K562 (cell line): ENCODE results near the gene DNAJB12. TPM values are rescaled to one million over a fixed set of nuclear protein-coding genes. Genes with fewer than 3 reads are reported as not detected.

Source experiments
- BRF1 ChIP-seq: IDR thresholded peaks from 3 replicates; pipeline ENCODE4 v1.6.1; 2011; ENCODE audit warnings: borderline replicate concordance, mild to moderate bottlenecking; ENCODE audit not compliant: insufficient read length; ENCODE audit errors: extremely low read depth
- CBX2 ChIP-seq: fragments of 200-600 bp; sonication (generic); IDR thresholded peaks from one replicate; pipeline ENCODE4 v1.6.1; 2012; ENCODE audit warnings: mild to moderate bottlenecking, low read length, inconsistent platforms; ENCODE audit not compliant: insufficient read depth, poor library complexity, severe bottlenecking
- COPS2 ChIP-seq: fragments of 450-650 bp; conservative IDR thresholded peaks from 2 replicates; pipeline ENCODE4 v1.6.1; 2016; ENCODE audit warnings: mild to moderate bottlenecking, moderate library complexity
- DDX20 ChIP-seq: fragments of 450-650 bp; IDR thresholded peaks from 2 replicates; pipeline ENCODE4 v1.6.1; 2016; ENCODE audit warnings: missing genetic modification characterization, low read depth, mild to moderate bottlenecking, missing compliant biosample characterization, moderate library complexity
- ELF1 ChIP-seq: fragments of 200-800 bp; sonication (Bioruptor generic); IDR thresholded peaks from 2 replicates; pipeline ENCODE4 v1.6.1; 2016; ENCODE audit warnings: missing genetic modification characterization, missing compliant biosample characterization
- ETV6 ChIP-seq, 3 experiments: fragments of 150-350 bp in 1 of 3; sonication (generic) in 1 of 3; formaldehyde crosslinking in 1 of 3; IDR thresholded peaks; 2 replicates each; pipeline versions ENCODE4 v1.6.1 to v1.8.0; 2014 to 2022; ENCODE audit warnings: borderline replicate concordance in 2 of 3, low read depth in 2 of 3, antibody characterized with exemption in 1 of 3, low read length in 1 of 3, mild to moderate bottlenecking in 1 of 3, missing genetic modification reagents in 1 of 3
- GTF2A2 ChIP-seq: IDR thresholded peaks from 2 replicates; pipeline ENCODE4 v1.6.1; 2016; ENCODE audit warnings: mild to moderate bottlenecking, missing genetic modification characterization, missing compliant biosample characterization
- HIVEP1 ChIP-seq: fragments of 250-450 bp; sonication (Bioruptor Pico); IDR thresholded peaks from 2 replicates; pipeline ENCODE4 v1.4.0; 2020; ENCODE audit warnings: mild to moderate bottlenecking
- HNRNPLL ChIP-seq: fragments of 200-400 bp; formaldehyde crosslinking; IDR thresholded peaks from 2 replicates; pipeline ENCODE4 v1.6.1; 2017; ENCODE audit warnings: low read length, low read depth, mild to moderate bottlenecking; ENCODE audit not compliant: poor library complexity, severe bottlenecking
- KDM5B ChIP-seq: fragments of 200-600 bp; sonication (generic); IDR thresholded peaks from 2 replicates; pipeline ENCODE4 v1.6.1; 2012; ENCODE audit warnings: low read depth, mild to moderate bottlenecking, moderate library complexity, low read length, control low read depth, inconsistent platforms; ENCODE audit not compliant: insufficient replicate concordance
- LCOR ChIP-seq: sonication (generic); formaldehyde crosslinking; IDR thresholded peaks from 2 replicates; pipeline ENCODE4 v1.8.0; 2022; ENCODE audit warnings: mild to moderate bottlenecking, missing genetic modification reagents
- MTF1 ChIP-seq: fragments of 250-450 bp; sonication (Bioruptor Pico); IDR thresholded peaks from 2 replicates; pipeline ENCODE4 v1.9.0; 2021; ENCODE audit warnings: moderate library complexity, mild to moderate bottlenecking, inconsistent platforms, borderline replicate concordance
- NBN ChIP-seq: fragments of 450-650 bp; IDR thresholded peaks from 2 replicates; pipeline ENCODE4 v1.6.1; 2016; ENCODE audit warnings: low read depth, mild to moderate bottlenecking
- PHF8 ChIP-seq: fragments of 200-600 bp; sonication (generic); IDR thresholded peaks from 2 replicates; pipeline ENCODE4 v1.6.1; 2012; ENCODE audit warnings: mixed run types, mild to moderate bottlenecking, inconsistent platforms, low read length, moderate library complexity, borderline replicate concordance
- RHOXF2B ChIP-seq: fragments of 250-450 bp; sonication (Bioruptor Pico); conservative IDR thresholded peaks from 2 replicates; pipeline ENCODE4 v1.5.1; 2021
- RNF2 ChIP-seq: sonication (generic); IDR thresholded peaks from 2 replicates; pipeline ENCODE4 v1.6.1; 2016
- SMAD4 ChIP-seq: fragments of 250-450 bp; sonication (Bioruptor Pico); conservative IDR thresholded peaks from 2 replicates; pipeline ENCODE4 v1.8.0; 2021; ENCODE audit warnings: inconsistent platforms, mild to moderate bottlenecking, moderate library complexity
- SNIP1 ChIP-seq: fragments of 450-650 bp; IDR thresholded peaks from 2 replicates; pipeline ENCODE4 v1.7.1; 2017; ENCODE audit warnings: low read depth, mild to moderate bottlenecking
- SRSF9 ChIP-seq: fragments of 200-400 bp; formaldehyde crosslinking; IDR thresholded peaks from 2 replicates; pipeline ENCODE4 v1.6.1; 2017; ENCODE audit warnings: low read depth, low read length, borderline replicate concordance
- STAG1 ChIP-seq: sonication (generic); formaldehyde crosslinking; IDR thresholded peaks from 2 replicates; pipeline ENCODE4 v1.5.0; 2020; ENCODE audit warnings: missing genetic modification reagents, borderline replicate concordance
- XRCC5 ChIP-seq: fragments of 200-400 bp; formaldehyde crosslinking; IDR thresholded peaks from 2 replicates; pipeline ENCODE4 v1.6.1; 2017; ENCODE audit warnings: low read depth, mild to moderate bottlenecking, low read length
- ZC3H4 ChIP-seq: sonication (generic); formaldehyde crosslinking; IDR thresholded peaks from 2 replicates; pipeline ENCODE4 v1.9.0; 2021; ENCODE audit warnings: missing genetic modification reagents, borderline replicate concordance
- ZNF165 ChIP-seq: fragments of 250-450 bp; sonication (Bioruptor Pico); IDR thresholded peaks from 2 replicates; pipeline ENCODE4 v1.4.0; 2020; ENCODE audit warnings: borderline replicate concordance
- ZNF780A ChIP-seq: fragments of 250-450 bp; sonication (Bioruptor Pico); IDR thresholded peaks from 2 replicates; pipeline ENCODE4 v1.5.0; 2021; ENCODE audit warnings: mild to moderate bottlenecking
- polyA plus RNA-seq, 8 experiments: library from polyadenylated mRNA; depleted of rRNA in 4 of 8; stranded (reverse) in 5 of 8; unstranded in 3 of 8; fragments of >200 nt; fragmentation: Nextera tagmentation in 2 of 8; fragmentation: Illumina TruSeq in 1 of 8; extraction: Ambion mirVana in 2 of 8; extraction: Trizol in 1 of 8; gene quantifications; 2 replicates each; pipeline versions ENCODE4 v1.2.1 to v1.2.3, GENCODE V29; 2011 to 2014; ENCODE audit warnings: inconsistent platforms in 1 of 8, missing spikeins in 1 of 8
- total RNA-seq, 7 experiments: library from RNA; depleted of rRNA in 6 of 7; stranded (reverse); fragments of >200 nt in 6 of 7; fragmentation: Illumina TruSeq in 2 of 7; extraction: Trizol in 2 of 7; gene quantifications; 2 replicates each; pipeline versions ENCODE4 v1.2.1 to v1.2.3, GENCODE V29; 2011 to 2021; ENCODE audit warnings: low replicate concordance in 1 of 7
- TF ChIP-seq, protein P1 (sequence below): fragments of 450-650 bp; formaldehyde crosslinking; IDR thresholded peaks from 2 replicates; pipeline ENCODE4 v1.4.0; 2020; ENCODE audit warnings: mild to moderate bottlenecking, moderate library complexity
- TF ChIP-seq, protein P2 (sequence below): fragments of 250-450 bp; sonication (Bioruptor Pico); IDR thresholded peaks from 2 replicates; pipeline ENCODE4 v1.4.0; 2020; ENCODE audit warnings: mild to moderate bottlenecking, moderate library complexity

DNAJB12 gene
- total and polyA plus RNA-seq, 9 of the 15 experiments (the other 6 are each of a cell fraction or from before 2014, with no cell fraction given) = 3.5 to 31.5 (median 20.3) TPM

DNA sequence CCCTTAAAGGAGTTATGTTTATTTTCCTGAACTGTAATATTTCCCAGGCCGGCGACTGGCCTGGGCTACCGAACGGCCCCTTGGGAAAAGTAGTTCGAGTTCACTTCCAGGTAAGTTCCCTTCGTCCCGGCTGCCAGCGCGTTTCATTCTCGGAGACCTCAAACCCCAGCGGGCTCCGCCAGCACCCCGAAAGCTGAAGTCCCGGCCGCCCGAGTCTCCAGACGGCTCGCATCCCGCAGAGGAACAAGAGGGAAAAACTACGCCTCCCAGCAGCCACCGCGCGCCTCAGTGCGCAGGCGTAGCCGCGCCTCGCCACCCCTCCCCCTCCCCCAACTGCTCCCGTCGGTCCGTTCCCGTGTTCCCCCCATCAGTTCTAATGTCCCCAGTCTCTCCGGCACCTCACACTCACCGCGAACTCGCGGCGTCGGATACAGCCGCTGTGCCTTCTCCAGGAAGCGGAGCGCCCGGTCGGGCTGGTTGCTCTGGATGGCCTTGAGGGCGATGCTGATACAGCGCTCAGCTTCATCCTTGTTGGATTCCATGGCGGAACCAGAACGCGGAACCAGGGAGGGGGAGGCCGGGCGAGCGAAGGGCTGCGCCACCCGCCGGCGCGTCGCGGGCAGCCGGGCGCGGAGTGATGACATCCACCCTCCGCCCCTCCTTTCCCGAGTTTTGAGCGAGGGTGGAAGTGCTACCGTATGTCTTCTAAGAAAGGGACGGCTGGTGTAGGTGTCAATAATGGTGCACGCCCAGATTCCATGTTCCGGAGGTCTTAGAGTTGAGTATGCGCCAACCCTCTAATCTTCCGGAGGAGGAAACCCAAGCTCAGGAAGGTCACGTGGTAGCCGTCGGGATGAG lies at the start of gene DNAJB12 (continued):
- TF ChIP-seq ETV6 (IDR thresholded peaks at IDR 0.05; ENCODE audit: borderline replicate concordance in 1 of 2, low read depth in 2 of 2, low read length in 1 of 2) (peak in 1 of 2 experiments; percentile 61; a peak in 2 of 4 replicates), ETV6 (CRISPR knock-in tag; IDR thresholded peaks at IDR 0.05; ENCODE audit: borderline replicate concordance) (no peak), DDX20 (tag) (no peak), GTF2A2 (tag) (peak; percentile 77; the same call in 1 of the 2 replicates), ELF1 (tag) (peak; percentile 97), XRCC5 (peak; percentile 86), BRF1 (no peak), SNIP1 (no peak), HNRNPLL (peak; percentile 75), MTF1 (CRISPR knock-in tag) (no peak), RHOXF2B (CRISPR knock-in tag) (0 out of 2 replicates have a peak, but pooled peaks have one; percentile 69), SMAD4 (peak; percentile 96), ZNF780A (no peak), HIVEP1 (no peak), CBX2 (no peak), ZNF165 (CRISPR knock-in tag) (no peak), KDM5B (peak; percentile 84), STAG1 (CRISPR knock-in tag) (0 out of 2 replicates have a peak, but pooled peaks have one; percentile 35), SRSF9 (no peak), RNF2 (peak; percentile 85; the same call in 1 of the 2 replicates), LCOR (CRISPR knock-in tag) (peak; percentile 88; the same call in 1 of the 2 replicates), COPS2 (no peak), NBN (peak; percentile 97), PHF8 (peak; percentile 97), ZC3H4 (CRISPR knock-in tag) (no peak)
- TF ChIP-seq, protein P1, sequence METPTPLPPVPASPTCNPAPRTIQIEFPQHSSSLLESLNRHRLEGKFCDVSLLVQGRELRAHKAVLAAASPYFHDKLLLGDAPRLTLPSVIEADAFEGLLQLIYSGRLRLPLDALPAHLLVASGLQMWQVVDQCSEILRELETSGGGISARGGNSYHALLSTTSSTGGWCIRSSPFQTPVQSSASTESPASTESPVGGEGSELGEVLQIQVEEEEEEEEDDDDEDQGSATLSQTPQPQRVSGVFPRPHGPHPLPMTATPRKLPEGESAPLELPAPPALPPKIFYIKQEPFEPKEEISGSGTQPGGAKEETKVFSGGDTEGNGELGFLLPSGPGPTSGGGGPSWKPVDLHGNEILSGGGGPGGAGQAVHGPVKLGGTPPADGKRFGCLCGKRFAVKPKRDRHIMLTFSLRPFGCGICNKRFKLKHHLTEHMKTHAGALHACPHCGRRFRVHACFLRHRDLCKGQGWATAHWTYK = peak; percentile 89
- TF ChIP-seq, protein P2, sequence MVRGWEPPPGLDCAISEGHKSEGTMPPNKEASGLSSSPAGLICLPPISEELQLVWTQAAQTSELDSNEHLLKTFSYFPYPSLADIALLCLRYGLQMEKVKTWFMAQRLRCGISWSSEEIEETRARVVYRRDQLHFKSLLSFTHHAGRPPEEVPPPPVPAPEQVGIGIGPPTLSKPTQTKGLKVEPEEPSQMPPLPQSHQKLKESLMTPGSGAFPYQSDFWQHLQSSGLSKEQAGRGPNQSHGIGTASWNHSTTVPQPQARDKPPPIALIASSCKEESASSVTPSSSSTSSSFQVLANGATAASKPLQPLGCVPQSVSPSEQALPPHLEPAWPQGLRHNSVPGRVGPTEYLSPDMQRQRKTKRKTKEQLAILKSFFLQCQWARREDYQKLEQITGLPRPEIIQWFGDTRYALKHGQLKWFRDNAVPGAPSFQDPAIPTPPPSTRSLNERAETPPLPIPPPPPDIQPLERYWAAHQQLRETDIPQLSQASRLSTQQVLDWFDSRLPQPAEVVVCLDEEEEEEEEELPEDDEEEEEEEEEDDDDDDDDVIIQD = no peak; the same call in 1 of the 2 replicates
